OCI-LY7 (cell line): Measurements from ENCODE around the gene FANCB.

ENCODE experiments used
- CTCF ChIP-seq: fragments of 200-600 bp; sonication (generic); conservative IDR thresholded peaks from 2 replicates; pipeline ENCODE4 v1.5.1; 2014; ENCODE audit warnings: mild to moderate bottlenecking, antibody characterized with exemption, low read length, moderate library complexity, mixed read lengths
- EZH2phosphoT487 ChIP-seq: fragments of 200-600 bp; sonication (generic); IDR thresholded peaks from 2 replicates; pipeline ENCODE4 v1.6.1; 2018; ENCODE audit warnings: low read depth, borderline replicate concordance, mild to moderate bottlenecking, mixed run types, antibody characterized with exemption, low read length, moderate library complexity, mixed read lengths

DNA sequence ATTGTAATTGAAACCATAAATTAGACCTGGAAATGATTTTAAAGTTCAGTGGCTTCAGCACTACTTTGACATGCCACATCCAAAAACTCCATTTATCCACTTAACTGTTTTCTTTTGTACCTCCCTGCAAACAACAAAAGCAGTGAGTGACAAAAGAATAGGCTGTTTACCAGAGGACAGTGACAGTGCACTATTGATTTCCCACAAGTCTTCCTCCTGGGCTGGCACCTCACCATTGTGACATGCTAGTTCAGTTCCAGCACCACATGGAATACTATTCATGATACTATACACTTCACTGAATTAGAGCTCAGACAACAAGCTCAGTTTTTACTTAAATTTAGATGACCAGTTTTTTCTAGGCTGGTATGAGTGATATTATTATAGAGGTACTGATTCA, 29.7 kb upstream of the FANCB start:
- TF ChIP-seq CTCF (no peak), EZH2phosphoT487 (no peak)
